IMR-90 (cell line): Measurements from ENCODE around the gene KCNH4. TPM values are rescaled to one million over a fixed set of nuclear protein-coding genes. Genes with fewer than 3 reads are reported as not detected.

Experiments used
- ATAC-seq: fragments of 200-7000 bp; cut with Tn5 transposase; 2 replicates; pipeline ENCODE4 v1.9.1; 2020; ENCODE audit warnings: low read depth, mild to moderate bottlenecking, moderate library complexity
- BruUV-seq: library from RNA; stranded (reverse); fragments of 400-500 nt; replicated peaks from 2 replicates; lab custom pipeline; 2021; lab: Mats Ljungman, UMichigan
- CTCF ChIA-PET: fragments of 300-600 bp; formaldehyde crosslinking; extraction: SDS; loops from one replicate; lab custom pipeline; 2021; ENCODE audit warnings: antibody characterized with exemption; lab: Yijun Ruan, JAX
- POLR2A ChIA-PET: fragments of 300-600 bp; sonication (Branson Sonifier 250); formaldehyde crosslinking; loops from one replicate; lab custom pipeline; 2022; ENCODE audit warnings: antibody characterized with exemption; ENCODE audit not compliant: unreplicated experiment; lab: Charles Lee
- DNase-seq: peaks from one replicate; pipeline ENCODE4 v3.0.0; 2013
- H2AFZ ChIP-seq: replicated peaks from 2 replicates; pipeline ENCODE3; 2013; ENCODE audit warnings: low read length, mild to moderate bottlenecking; ENCODE audit not compliant: poor library complexity
- H2AK5ac ChIP-seq: 2 replicates; pipeline ENCODE4 v1.6.1; 2013; ENCODE audit warnings: low read depth, low read length, inconsistent platforms
- H2AK9ac ChIP-seq: replicated peaks from 2 replicates; pipeline ENCODE3; 2013; ENCODE audit warnings: mild to moderate bottlenecking, low read depth, low read length, moderate library complexity; ENCODE audit not compliant: poor library complexity
- H2BK120ac ChIP-seq: 2 replicates; pipeline ENCODE4 v1.6.1; 2013; ENCODE audit warnings: low read depth, low read length, inconsistent platforms
- H2BK15ac ChIP-seq: 3 replicates; pipeline ENCODE4 v1.6.1; 2013; ENCODE audit warnings: low read depth, low read length, inconsistent platforms
- H2BK20ac ChIP-seq: 2 replicates; pipeline ENCODE4 v1.6.1; 2013; ENCODE audit warnings: low read depth, mild to moderate bottlenecking, inconsistent platforms, low read length, moderate library complexity
- H2BK5ac ChIP-seq: 2 replicates; pipeline ENCODE4 v1.6.1; 2013; ENCODE audit warnings: mild to moderate bottlenecking, low read depth, low read length, inconsistent platforms; ENCODE audit not compliant: poor library complexity, severe bottlenecking
- H3K14ac ChIP-seq: replicated peaks from 2 replicates; pipeline ENCODE4 v1.6.1; 2013; ENCODE audit warnings: low read depth, low read length, inconsistent platforms
- H3K18ac ChIP-seq: 2 replicates; pipeline ENCODE4 v1.6.1; 2013; ENCODE audit warnings: low read depth, low read length, control low read depth
- H3K23ac ChIP-seq: 2 replicates; pipeline ENCODE4 v1.6.1; 2013; ENCODE audit warnings: low read depth, low read length, inconsistent platforms
- H3K27ac ChIP-seq: 2 replicates; pipeline ENCODE4 v1.5.1; 2013; ENCODE audit warnings: mild to moderate bottlenecking, control low read depth, low read length; ENCODE audit not compliant: insufficient read depth
- H3K27me3 ChIP-seq: 2 replicates; pipeline ENCODE4 v1.6.1; 2013; ENCODE audit warnings: low read length; ENCODE audit not compliant: control insufficient read depth, insufficient read depth
- H3K36me3 ChIP-seq: 2 replicates; pipeline ENCODE4 v1.6.1; 2013; ENCODE audit warnings: low read length, mixed read lengths; ENCODE audit not compliant: control insufficient read depth, insufficient read depth
- H3K4ac ChIP-seq: 2 replicates; pipeline ENCODE4 v1.6.1; 2013; ENCODE audit warnings: low read depth, low read length, inconsistent platforms
- H3K4me1 ChIP-seq: 2 replicates; pipeline ENCODE4 v1.6.1; 2013; ENCODE audit warnings: low read length, mixed read lengths; ENCODE audit not compliant: control insufficient read depth, insufficient read depth
- H3K4me2 ChIP-seq: 2 replicates; pipeline ENCODE4 v1.6.1; 2013; ENCODE audit warnings: low read depth, mild to moderate bottlenecking, control low read depth, low read length, moderate library complexity
- H3K4me3 ChIP-seq: 2 replicates; pipeline ENCODE4 v1.5.1; 2013; ENCODE audit warnings: low read depth, mild to moderate bottlenecking, control low read depth, low read length, moderate library complexity; ENCODE audit not compliant: insufficient read depth
- H3K56ac ChIP-seq: 2 replicates; pipeline ENCODE4 v1.6.1; 2013; ENCODE audit warnings: low read length, inconsistent platforms; ENCODE audit not compliant: insufficient read depth; ENCODE audit errors: extremely low read depth
- H3K79me1 ChIP-seq, 2 experiments: 2 replicates each; pipeline ENCODE4 v1.6.1; 2013; ENCODE audit warnings: low read length in 2 of 2, inconsistent platforms in 1 of 2, low read depth in 1 of 2
- H3K9ac ChIP-seq: 2 replicates; pipeline ENCODE4 v1.6.1; 2013; ENCODE audit warnings: low read depth, low read length, control low read depth
- H3K9me1 ChIP-seq: 2 replicates; pipeline ENCODE4 v1.6.1; 2013; ENCODE audit warnings: low read length, inconsistent platforms; ENCODE audit not compliant: insufficient read depth
- H3K9me3 ChIP-seq: 2 replicates; pipeline ENCODE4 v1.6.1; 2013; ENCODE audit warnings: low read length; ENCODE audit not compliant: control insufficient read depth, insufficient read depth
- H4K20me1 ChIP-seq: 2 replicates; pipeline ENCODE4 v1.6.1; 2013; ENCODE audit warnings: low read length, inconsistent platforms; ENCODE audit not compliant: insufficient read depth
- H4K5ac ChIP-seq: 2 replicates; pipeline ENCODE4 v1.6.1; 2013; ENCODE audit warnings: mild to moderate bottlenecking, low read depth, low read length, control low read depth
- H4K8ac ChIP-seq, 2 experiments: 2 replicates each; pipeline ENCODE4 v1.6.1; 2013; ENCODE audit warnings: low read depth in 2 of 2, low read length in 2 of 2, control low read depth in 1 of 2, inconsistent platforms in 1 of 2
- H4K91ac ChIP-seq: 2 replicates; pipeline ENCODE4 v1.6.1; 2013; ENCODE audit warnings: low read depth, low read length, inconsistent platforms; ENCODE audit not compliant: insufficient read depth
- BHLHE40 ChIP-seq: fragments of 150-350 bp; IDR thresholded peaks from 2 replicates; pipeline ENCODE4 v1.6.1; 2016; ENCODE audit warnings: mild to moderate bottlenecking, low read depth, low read length
- CTCF ChIP-seq: conservative IDR thresholded peaks from 2 replicates; pipeline ENCODE4 v1.5.1; 2012; ENCODE audit warnings: mild to moderate bottlenecking, low read depth, low read length, improper control_type of control experiment
- FOS ChIP-seq: fragments of 150-350 bp; IDR thresholded peaks from 2 replicates; pipeline ENCODE4 v1.6.1; 2016; ENCODE audit warnings: low read depth, low read length
- MAFK ChIP-seq: IDR thresholded peaks from 2 replicates; pipeline ENCODE4 v1.6.1; 2012; ENCODE audit warnings: low read depth, low read length, improper control_type of control experiment
- MAZ ChIP-seq: IDR thresholded peaks from 2 replicates; pipeline ENCODE4 v1.6.1; 2012; ENCODE audit warnings: low read depth, mild to moderate bottlenecking, low read length, improper control_type of control experiment, moderate library complexity, borderline replicate concordance
- MXI1 ChIP-seq: IDR thresholded peaks from 2 replicates; pipeline ENCODE4 v1.6.1; 2012; ENCODE audit warnings: low read depth, mild to moderate bottlenecking, low read length, moderate library complexity, borderline replicate concordance
- RAD21 ChIP-seq: IDR thresholded peaks from 2 replicates; pipeline ENCODE4 v1.6.1; 2012; ENCODE audit warnings: low read length, improper control_type of control experiment
- RCOR1 ChIP-seq: IDR thresholded peaks from 2 replicates; pipeline ENCODE4 v1.6.1; 2012; ENCODE audit warnings: mild to moderate bottlenecking, low read length, improper control_type of control experiment; ENCODE audit not compliant: insufficient replicate concordance
- SMC3 ChIP-seq: fragments of 150-350 bp; IDR thresholded peaks from 2 replicates; pipeline ENCODE4 v1.6.1; 2016; ENCODE audit warnings: low read depth, mild to moderate bottlenecking, antibody characterized with exemption, low read length, moderate library complexity
- USF2 ChIP-seq: fragments of 150-350 bp; IDR thresholded peaks from 2 replicates; pipeline ENCODE4 v1.6.1; 2017; ENCODE audit warnings: mild to moderate bottlenecking, antibody characterized with exemption, low read length, low read depth
- WGBS, 2 experiments: methylation state at CpG; one replicate each; pipeline versions ENCODE4 v1.1.5 to v1.1.7; 2013; ENCODE audit warnings: missing lambda C conversion rate in 2 of 2; ENCODE audit not compliant: insufficient read length in 1 of 2; ENCODE audit errors: extremely low coverage in 2 of 2; 5-methylcytosine and 5-hydroxymethylcytosine counted together
- dilution Hi-C: fragments of 300-500 bp; cut with HindIII; formaldehyde crosslinking; loops from one replicate; pipeline ENCODE4 v1.14.3; 2018; ENCODE audit warnings: low sequenced_read_pairs; ENCODE audit not compliant: unreplicated experiment
- in situ Hi-C: fragments of 300-500 bp; cut with MboI; formaldehyde crosslinking; loops from 3 replicates; pipeline ENCODE4 v1.14.3; 2019; ENCODE audit warnings: low sequenced_read_pairs, inconsistent platforms, mixed read lengths
- intact Hi-C: fragments of 100-400 bp; cut with micrococcal nuclease; formaldehyde crosslinking; loops from 2 replicates; pipeline ENCODE4 v1.10.0; 2022
- polyA plus RNA-seq, 3 experiments: library from polyadenylated mRNA; depleted of rRNA; stranded (reverse); fragments of >200 nt; gene quantifications; 2 replicates each; pipeline ENCODE4 v1.2.3, GENCODE V29; 2012; ENCODE audit warnings: low replicate concordance in 1 of 3
- total RNA-seq: library from RNA; depleted of rRNA; stranded (reverse); fragments of >200 nt; gene quantifications from 2 replicates; pipeline ENCODE4 v1.2.3, GENCODE V29; 2012

The KCNH4 gene
- total and polyA plus RNA-seq, 2 of the 4 experiments (the other 2 are of a cell fraction) = 0.03 TPM; not detected in 1

GRCh38 chr17:42221886-42222745 is 41.2 kb upstream of the KCNH4 start:
- no peaks in the 10 kb centered on the region for H3K9me3 ChIP-seq
- no peak overlapping the region for H3K23ac ChIP-seq
- H2BK15ac ChIP-seq = no peak overlapping the region
- peak overlapping the region; percentile 66; the same call in 1 of the 2 replicates for H2AK5ac ChIP-seq
- no peak overlapping the region for H3K4me3 ChIP-seq
- no peak overlapping the region for H3K9ac ChIP-seq
- peak overlapping the region; percentile 55 for H2AK9ac ChIP-seq
- peak; percentile 97 for ATAC-seq
- H4K20me1 ChIP-seq = peaks cover 7% of the 10 kb centered on the region; the same call in 1 of the 2 replicates
- H4K8ac ChIP-seq = peak overlapping the region in 1 of 2 experiments; percentile 47; a peak in 1 of 4 replicates
- H3K36me3 ChIP-seq = peaks cover 37% of the 10 kb centered on the region
- no peak overlapping the region for H3K14ac ChIP-seq
- no peak overlapping the region; the same call in 1 of the 2 replicates for H4K91ac ChIP-seq
- intact Hi-C loops = loop anchor here (2.0 to 5.0 kb wide), 3 partner anchors 55 to 305 kb away; partner anchors contain the start of gene STAT5B
- dilution Hi-C loops = no loop called here
- peak overlapping the region; percentile 11; the same call in 1 of the 2 replicates for H4K5ac ChIP-seq
- H2AFZ ChIP-seq = peak overlapping the region; percentile 21
- H3K18ac ChIP-seq = no peak overlapping the region
- H2BK120ac ChIP-seq = no peak overlapping the region
- H2BK5ac ChIP-seq = peak overlapping the region; percentile 91
- no peaks in the 10 kb centered on the region for H3K9me1 ChIP-seq
- H2BK20ac ChIP-seq = no peak overlapping the region
- no peaks in the 10 kb centered on the region for H3K4me1 ChIP-seq
- H3K79me1 ChIP-seq = peaks cover 17 to 34% of the 10 kb centered on the region in 2 experiments
- peak overlapping the region; percentile 64 for H3K4ac ChIP-seq
- no TSS peak for BruUV-seq
- ChIA-PET CTCF (interaction anchor here (0.6 to 1.3 kb wide), 10 partner anchors 8 to 305 kb away, joined by 3 to 8 read pairs (median 4); no protein-coding TSS in a partner anchor), POLR2A (no interaction called here)
- no peaks in the 10 kb centered on the region for H3K27me3 ChIP-seq
- in situ Hi-C loops = loop anchor here (10.0 kb wide), 1 partner anchor 303 kb away; no protein-coding TSS in a partner anchor
- DNase-seq = peak; percentile 58
- WGBS, 2 experiments = no CpG with 5 or more reads among the region's 3 CpGs
- no peak overlapping the region for H3K27ac ChIP-seq
- H3K56ac ChIP-seq = no peak overlapping the region
- TF ChIP-seq MAZ (no peak), MXI1 (no peak), USF2 (no peak), MAFK (no peak), BHLHE40 (no peak), CTCF (peak; percentile 77), FOS (no peak), RCOR1 (no peak), SMC3 (peak; percentile 76), RAD21 (peak; percentile 81)
- H3K4me2 ChIP-seq = no peak overlapping the region
